Left ventricle myocardium superior (tissue), 1 donor: Measurements from ENCODE around the gene MYO7B. TPM values are rescaled to one million over a fixed set of nuclear protein-coding genes. Genes with fewer than 3 reads are reported as not detected.
A peak's percentile ranks its signal among the peaks of the same experiment; 100 is the strongest.
"Not testable (repeated sequence)": the region's sequence is repeated elsewhere in the genome, so short reads cannot be mapped to it uniquely, and the experiment has no call there.

Experiments
- ATAC-seq: fragments of 200-7000 bp; cut with Tn5 transposase; one replicate; pipeline ENCODE4 v1.9.1; 2020; ENCODE audit warnings: mild to moderate bottlenecking, moderate library complexity
- DNase-seq: peaks from one replicate; pipeline ENCODE4 v3.0.0-alpha.2; 2020
- intact Hi-C: fragments of 100-400 bp; cut with micrococcal nuclease; formaldehyde crosslinking; loops from one replicate; pipeline ENCODE4 v1.11.0; 2022
- total RNA-seq: library from RNA; stranded (reverse); fragmentation: NEBNext Ultra II Directional; extraction: Animal tissue kit (Norgen Biotek cat#: 25700); gene quantifications from one replicate; pipeline ENCODE4 v1.2.1, GENCODE V29; 2021
- donor health status: DM: no; HTN: yes; CAD: no; lungs with severe emphysema.

Gene MYO7B
- total RNA-seq, 1 donor from 2014 or later: 0.42 TPM

DNA sequence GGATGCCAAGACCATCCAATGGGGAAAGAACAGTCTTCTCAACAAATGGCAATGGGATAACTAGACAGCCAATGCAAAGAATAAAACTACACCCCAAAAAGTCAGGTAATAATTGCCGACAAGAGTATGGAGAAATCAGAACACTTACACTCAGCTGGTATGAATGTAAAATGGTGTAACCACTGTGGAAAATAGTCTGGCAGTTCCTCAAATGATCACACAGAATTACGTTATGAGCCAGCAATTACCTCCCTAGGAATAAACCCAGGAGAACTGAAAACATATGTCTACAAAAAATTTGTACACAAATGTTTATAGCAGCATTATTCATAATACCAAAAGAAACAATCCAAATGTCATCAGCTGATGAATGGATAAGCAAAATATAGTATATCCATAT, 18.0 kb upstream of the MYO7B start:
- no peak for ATAC-seq
- intact Hi-C loops: no loop called here
- DNase-seq: no peak

DNA sequence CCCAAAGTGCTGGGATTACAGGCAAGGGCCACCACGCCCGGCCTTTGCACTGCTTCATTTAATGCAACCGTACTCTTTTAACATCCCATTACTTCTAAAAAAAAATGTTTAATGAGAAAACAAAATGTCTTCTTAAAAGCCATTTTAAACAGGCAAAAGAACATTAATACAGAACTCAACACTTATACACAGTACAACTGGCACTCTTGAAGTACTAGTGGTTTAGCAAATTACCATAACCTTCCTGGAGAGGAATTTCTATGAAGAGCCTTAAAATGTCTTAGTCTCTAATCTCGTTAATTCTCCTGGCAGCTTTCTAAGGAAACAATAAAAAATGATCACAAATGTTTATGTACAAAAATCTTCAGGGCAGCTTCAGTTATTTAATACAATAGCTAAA, 15.1 kb upstream of the MYO7B start:
- DNase-seq (no peak), ATAC-seq (no peak)
- intact Hi-C loops: no loop called here

DNA sequence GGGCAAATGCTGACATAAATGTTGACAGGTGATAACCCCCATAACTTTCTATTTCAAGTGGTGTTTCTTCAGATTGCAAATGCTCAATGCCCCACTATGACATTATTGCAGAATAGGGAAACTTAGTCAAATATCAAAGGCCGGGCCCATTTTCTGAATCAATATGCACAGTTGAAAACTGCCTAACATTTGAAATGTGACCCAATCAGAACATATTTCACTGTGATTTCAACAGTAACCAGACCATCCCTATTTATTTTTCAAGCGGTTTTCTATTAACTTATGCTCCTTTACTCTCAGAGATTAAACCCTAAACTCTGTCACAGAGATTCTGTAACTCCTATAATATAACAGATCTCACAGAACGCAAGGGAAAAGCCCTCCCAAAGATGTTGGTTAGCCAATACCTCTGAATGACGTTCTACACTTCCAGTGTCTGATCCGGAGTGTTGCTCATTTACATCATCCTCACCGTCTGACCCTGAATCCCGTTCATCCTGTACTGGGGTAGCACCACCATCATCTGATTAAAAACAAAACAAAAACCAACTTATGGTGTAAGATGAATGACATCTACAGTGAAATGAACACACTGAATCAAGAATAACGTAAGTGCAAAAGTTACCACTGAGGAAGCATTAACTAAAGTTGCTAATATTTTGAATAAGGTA, 12.1 kb upstream of the MYO7B start:
- intact Hi-C loops: no loop called here
- no peak for ATAC-seq
- no peak for DNase-seq

DNA sequence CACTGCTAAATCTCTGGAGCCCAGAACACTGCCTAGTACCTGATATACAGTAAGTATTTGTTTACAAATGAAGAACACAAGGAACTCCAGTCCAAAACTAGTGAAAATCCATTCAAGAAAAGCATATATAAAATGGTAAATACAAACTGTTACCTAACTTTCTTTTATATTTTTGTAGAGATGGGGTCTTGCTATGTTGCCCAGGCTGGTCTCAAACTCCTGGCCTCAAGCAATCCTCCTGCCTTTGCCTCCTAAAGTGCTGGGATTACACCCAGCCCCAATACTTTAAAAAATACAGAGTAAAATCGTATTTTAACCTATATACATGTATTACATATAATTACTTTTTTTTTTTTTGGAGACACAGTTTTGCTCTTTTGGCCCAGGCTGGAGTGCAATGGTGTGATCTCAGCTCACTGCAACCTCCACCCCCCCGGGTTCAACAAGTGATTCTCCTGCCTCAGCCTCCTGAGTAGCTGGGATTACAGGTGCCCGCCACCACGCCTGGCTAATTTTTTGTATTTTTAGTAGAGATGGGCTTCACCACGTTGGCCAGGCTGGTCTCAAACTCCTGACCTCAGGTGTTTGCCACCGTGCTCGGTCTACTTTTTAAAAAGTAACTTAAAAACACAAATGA, 11.2 kb upstream of the MYO7B start:
- ATAC-seq, DNase-seq, intact Hi-C loops: not testable (repeated sequence)

DNA sequence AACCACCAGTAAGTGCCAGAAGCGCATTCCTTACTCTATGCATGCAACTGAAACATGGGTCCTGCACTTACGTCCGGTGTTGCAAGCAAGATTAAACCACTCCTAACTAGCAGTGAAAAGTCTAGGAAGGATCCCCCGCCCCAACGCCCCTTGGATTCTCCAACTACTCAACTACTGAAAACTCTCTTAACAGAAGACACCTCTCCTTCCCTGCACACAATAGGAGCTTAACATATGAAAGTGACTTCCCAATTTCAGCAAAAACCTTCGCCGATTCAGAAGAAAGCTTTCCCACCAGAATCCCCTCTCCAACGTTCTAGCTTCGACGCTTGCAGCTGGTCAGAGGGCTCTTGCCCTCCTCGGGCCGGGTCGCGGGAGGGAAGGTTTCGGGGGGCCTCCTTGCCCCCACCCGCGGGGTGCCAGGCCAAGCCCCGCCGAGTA, 9.8 kb upstream of the MYO7B start:
- DNase-seq (no peak), ATAC-seq (peak; percentile 3)
- intact Hi-C loops: no loop called here

DNA sequence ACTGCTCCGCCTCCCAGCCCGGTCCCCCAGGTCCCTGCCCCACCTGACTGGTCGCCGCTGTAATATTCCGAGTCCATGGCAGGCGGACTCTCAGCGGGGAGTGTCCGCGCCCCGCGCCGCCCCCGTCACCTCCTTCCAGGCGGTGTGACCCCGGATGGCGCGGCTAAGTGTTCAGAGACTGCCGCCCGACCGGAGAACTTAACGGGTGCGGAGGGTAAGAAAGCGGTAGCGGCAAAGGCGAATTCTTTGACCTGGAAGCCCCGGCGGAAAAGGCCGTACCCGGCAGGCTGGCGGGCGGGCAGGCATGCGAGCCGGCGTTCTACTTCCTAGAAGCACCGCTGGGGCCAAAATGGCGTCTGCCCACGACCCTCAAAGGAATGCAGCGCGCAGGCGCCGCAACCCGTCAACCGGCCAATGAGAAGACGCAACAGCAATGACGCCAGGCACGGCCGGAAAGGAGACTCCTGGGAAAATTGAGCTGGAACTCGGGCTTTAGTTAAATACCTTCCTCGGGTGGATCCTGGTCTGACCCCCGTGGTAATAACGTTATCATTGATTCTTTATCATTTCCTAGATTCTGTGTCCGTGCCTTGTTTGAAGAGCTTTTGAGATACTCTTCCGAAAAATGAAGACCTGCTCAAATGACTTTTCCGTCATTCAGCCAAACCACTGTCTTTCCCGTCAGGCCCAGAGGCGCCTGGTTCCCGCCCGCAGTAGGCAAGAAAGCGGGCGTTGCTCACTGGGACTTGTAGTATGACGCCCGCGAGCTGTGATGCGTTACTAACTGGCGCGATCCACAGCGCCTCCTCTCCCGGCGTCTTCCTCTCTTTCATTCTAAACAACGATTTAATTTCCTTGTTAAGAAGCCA, 9.1 kb upstream of the MYO7B start, which contains the start of gene IWS1:
Gene IWS1, minus strand, starts transcription at position 358 of the 869 bp plus-strand sequence. Its CDS starts 281 bp downstream, at position 77.
- ATAC-seq (peak; percentile 98), DNase-seq (peak; percentile 97)
- intact Hi-C loops: no loop called here

DNA sequence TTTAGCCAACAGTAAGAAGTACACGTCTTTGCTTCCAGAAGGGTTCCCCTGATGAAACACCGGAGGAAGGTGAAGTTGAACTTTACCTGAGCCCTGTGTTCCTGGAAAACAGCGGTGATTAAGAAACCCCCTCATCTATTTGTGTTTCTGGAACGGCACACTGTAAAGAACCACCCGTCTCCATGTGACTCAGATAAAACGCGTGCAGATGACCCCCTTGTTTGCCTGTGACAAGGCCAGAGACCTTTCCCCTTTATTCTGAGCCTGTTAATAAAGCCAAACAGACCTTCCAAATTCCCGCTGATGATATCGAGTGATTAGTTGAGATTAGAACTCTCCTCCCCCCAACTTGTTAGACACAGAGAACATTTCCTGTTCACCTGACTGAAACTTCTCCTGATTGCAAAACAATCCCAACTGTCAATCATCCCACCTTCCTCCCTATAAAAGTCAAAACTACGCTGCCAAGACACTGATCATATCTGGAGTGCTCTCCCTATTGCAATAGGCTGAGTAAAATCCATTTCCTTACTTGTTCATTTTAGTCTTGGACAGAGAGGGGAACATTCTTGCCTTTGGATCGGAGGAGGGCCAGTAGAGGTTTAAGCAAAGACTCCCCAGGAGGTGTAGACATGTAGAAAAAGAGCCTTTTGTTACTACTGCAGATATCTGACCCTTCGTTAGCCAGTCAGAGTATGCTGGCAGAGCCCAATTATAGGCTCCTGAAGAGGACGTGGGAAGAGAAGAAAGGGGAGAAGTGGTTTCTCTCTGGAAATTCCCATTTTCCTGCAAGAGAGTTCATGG, 8.3 kb upstream of the MYO7B start:
- intact Hi-C loops: no loop called here
- peak; percentile 5 for ATAC-seq
- DNase-seq: no peak

DNA sequence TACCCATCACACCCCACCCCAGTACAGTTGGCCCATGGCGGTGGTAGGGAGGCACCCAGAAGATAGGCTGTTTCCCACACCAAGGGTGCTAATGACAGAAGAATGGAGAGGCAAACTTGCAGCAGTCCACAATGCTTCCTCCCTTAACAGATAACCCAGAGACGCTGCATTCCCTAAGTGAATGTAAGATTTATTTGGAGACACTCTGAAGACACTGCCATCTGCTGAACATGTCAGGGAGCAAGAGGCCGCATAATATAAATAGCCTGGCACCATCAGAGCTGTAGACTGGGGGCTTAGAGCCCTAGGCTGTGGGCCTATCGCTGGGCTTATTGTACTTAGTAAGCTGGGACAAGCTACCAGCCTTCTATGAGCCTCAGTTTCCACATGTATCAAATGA, 7.0 kb upstream of the MYO7B start:
- DNase-seq (no peak), ATAC-seq (no peak)
- intact Hi-C loops: no loop called here

DNA sequence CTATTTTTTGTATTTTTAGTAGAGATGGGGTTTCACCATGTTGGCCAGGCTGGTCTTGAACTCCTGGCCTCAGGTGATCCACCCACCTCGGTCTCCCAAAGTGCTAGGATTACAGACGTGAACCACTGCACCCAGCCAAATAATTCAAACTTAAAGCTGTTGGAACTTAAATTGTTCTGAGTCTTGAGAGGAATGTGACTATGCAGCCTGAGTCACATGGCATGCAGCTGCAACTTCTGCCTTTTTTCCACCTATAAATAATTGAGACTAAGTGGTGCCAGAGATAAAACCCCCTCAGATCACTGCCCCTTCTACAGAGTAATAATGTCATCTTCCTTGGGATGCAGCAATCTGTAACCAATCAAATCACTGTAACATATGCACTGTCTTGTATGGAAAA, 6.1 kb upstream of the MYO7B start:
- ATAC-seq, DNase-seq, intact Hi-C loops: not testable (repeated sequence)

DNA sequence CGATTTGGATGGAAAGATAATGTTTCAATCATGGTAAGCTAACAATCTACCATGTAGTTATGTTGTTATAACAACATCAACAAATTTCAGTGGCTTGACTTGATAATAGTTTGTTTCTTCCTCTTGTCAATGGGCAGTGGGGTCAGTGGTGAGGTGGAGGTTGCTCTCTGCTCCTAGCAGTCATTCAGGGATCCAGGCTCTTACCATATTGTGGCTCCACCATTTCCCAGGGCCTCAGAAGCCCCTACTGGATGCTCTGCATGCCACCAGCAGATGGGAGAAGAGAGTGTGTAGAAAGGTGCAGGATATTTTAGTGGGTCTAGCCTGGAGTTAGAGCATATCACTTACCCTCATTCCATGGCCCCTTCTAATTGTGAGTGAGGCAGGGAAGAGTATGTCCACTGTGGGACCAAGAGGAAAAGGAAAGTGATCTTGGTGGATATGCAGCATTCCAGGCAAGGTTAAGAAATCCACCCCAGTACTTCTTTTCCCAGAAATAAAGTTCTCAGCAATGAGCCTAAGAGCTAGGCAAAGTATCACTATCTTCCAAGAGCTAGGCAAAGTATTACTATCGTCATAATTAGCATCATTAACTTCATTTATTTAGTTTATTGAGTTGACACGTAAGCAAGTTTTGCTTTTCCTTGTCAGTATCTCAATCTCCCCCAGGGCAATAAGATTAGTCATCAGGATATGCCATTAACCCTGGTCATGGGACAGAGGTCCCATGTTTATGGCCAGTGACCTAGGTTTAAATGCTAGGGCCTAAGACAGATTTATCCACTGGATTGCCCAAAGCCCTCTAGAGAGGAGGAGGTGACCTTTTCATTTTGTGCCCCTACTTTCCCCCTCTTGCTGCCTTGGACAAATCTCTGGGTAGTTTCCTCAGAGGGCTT, 5.0 kb upstream of the MYO7B start:
- intact Hi-C loops: no loop called here
- ATAC-seq: no peak
- no peak for DNase-seq

DNA sequence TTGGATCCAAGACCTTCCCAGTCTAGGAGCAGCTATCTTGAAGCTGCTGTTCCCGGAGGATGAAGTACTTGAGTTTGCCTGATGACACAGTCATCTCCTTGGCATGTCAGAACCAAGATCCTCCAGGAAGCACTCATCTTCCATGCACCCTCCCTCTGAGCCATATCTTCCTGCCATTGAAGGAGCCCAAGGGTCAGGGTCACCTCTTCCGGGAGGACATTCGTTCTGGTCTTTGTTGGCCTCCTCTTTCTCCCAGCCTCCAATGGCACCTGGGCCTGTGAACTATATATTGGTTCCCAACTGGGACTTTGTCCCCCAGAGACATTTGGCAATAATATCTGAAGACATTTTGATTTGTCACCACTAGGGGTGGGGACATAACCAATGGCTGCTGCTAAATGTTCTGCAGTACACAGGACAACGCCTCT, 4.2 kb upstream of the MYO7B start:
- DNase-seq (no peak), ATAC-seq (no peak)
- intact Hi-C loops: no loop called here

DNA sequence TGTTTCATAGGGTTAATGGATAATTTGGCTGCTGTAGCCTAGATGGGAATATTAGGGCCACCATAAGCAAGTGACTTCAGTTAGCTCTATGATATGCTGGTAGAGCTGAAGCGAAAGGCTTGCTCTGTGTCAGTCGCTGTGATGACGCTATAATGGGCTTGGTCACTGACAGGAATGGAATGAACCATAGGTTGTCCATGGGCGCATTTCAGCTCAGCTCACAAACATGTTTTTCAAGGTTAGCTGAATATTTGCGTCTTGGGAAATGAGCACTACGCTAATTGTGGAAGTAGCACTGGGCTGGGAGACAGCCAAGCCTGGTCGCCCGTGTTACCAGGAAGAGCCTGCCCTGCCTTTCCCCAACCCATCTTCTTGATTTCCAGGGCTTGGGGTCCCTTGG, 3.2 kb upstream of the MYO7B start:
- intact Hi-C loops: no loop called here
- DNase-seq: no peak
- no peak for ATAC-seq

DNA sequence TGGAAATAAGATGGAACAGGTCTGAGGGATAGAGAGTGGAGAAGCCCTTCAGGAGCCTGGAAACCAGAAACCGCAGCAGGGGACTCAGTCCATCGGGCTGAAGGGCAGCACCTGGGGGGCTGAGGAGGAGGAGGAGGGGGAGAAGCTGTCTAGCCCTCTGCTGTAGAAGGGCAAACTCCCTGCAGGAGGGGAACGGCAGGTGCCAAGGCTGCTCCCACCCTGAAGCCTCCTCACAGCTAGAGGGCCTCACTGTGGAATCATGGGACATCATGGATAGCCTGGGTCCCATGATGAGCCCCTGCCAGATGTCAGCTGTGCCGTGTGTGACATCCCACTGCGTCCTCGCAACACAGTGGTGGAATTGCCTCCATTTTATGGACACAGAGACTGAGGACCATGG, 435 bp downstream of the MYO7B start:
- DNase-seq: no peak
- intact Hi-C loops: no loop called here
- ATAC-seq: no peak

DNA sequence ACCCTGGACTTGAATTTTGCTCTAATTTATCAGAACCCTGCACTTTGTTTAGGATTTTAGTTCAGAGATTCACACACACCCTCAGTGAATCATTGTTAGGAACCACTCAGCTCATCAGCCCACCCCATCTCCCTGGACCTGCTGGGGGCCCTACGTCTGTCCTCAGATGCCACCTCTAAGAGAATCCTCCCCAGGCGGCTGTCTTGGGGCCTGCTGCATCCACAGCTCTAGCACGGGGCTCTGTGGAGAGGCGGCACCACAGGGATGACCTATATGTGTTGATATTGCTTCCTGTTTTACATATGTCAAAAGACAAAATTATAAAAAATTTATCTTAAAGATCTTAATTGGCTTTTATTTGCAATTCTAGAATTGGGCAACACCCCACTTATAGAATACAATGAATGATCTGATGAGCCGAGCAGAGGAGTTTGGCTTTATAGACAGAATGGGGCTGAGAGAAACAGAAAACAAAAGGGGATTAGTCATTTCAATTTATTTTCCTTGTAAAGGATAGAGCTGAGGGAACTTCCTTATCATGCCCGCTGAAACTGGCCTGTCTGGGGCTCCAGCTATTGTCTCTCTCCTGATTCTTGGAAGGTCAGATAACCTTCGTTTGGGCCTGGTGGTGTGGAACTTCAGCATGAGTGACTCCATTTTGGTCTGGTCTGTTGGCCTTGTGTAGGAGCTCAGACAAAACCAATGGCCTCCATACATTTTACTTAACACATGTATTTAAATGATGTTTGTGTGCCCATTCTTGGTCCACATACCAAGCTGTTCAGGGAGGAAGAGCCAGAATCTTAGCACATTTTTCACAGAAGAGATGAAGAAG, 1.4 kb downstream of the MYO7B start:
- ATAC-seq: no peak
- intact Hi-C loops: no loop called here
- DNase-seq: no peak

DNA sequence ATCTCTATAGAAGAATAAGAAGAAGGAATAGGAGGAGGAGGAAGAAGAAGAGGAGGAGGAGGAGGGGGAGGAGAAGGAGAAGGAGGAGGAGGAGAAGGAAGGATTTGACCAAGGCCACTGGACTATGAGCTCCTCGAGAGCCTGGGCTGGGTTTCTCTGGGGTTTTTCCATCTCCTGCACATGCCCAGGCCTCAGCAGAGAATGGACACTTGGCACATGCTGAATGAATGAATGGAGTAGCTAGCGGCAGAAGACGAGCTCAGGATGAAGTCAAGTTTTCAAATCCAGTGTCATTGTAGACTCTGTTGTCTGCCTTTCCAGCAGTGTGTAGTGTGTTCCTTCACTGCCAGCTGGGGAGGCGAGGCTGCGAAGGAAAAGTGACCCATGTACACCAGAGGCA, 2.2 kb downstream of the MYO7B start:
- intact Hi-C loops: no loop called here
- no peak for DNase-seq
- ATAC-seq: no peak

DNA sequence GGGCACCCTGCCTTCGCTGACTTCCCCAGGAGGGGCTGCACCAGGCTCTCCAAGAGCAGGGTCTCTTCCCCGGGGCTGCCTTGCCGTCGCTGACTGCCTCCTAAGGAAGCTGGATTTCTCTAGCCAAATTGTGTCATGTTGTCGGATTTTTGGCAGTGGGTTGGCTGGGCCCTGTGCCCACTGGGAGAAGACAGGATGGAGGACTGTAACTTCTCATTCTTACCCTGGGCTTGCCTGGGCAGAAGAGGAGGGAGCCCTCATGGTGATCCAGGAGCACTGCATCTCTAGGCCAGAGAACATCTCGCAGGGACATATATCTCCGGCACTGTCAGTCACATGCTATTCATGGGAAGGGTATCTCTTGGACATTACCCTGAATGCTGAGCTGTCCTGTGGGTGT, 6.3 kb downstream of the MYO7B start:
- DNase-seq (no peak), ATAC-seq (no peak)
- intact Hi-C loops: no loop called here

DNA sequence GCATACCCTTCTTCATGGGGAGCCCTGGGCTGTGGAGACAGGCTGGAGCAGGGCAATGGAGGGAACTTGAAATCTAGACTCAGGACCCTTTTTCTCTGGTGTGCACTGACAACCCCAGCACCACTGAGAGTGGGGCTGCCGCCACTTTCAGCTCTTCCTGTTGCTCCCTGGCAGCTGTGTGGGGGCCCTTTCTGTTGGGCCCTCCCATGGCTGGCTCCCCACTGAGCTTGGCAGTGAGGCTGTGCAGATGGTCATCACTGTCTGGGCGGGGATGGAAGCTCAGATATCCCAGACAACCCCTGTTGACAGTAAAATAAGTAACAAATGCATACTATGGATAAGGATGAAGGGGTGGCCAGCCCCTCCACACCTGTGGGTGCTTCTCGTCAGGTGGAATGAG, 6.7 kb downstream of the MYO7B start:
- DNase-seq (no peak), ATAC-seq (no peak)
- intact Hi-C loops: no loop called here
